ENCODE measurements around the gene DNLZ. TPM values are rescaled to one million over a fixed set of nuclear protein-coding genes. Genes with fewer than 3 reads are reported as not detected.
A peak's percentile ranks its signal among the peaks of the same experiment; 100 is the strongest.

The DNLZ gene
- total and polyA plus RNA-seq, 8 donors: 4.2 to 18.8 (median 8.8) TPM

GRCh38 chr9:136331030-136331429 lies 32.5 kb downstream of the DNLZ start:
- Histone ChIP-seq H3K4me3 (no peak overlapping the region), H3K36me3 (peaks cover 0 to 2% of the 10 kb centered on the region in 2 donors), H3K27me3 (peaks cover 0 to 28% of the 10 kb centered on the region in 2 donors), H3K4me1 (peaks cover 18 to 30% of the 10 kb centered on the region in 2 donors), H3K9me3 (no peaks in the 10 kb centered on the region), H3K27ac (no peak overlapping the region)
- ATAC-seq (no peak), DNase-seq (peak in 1 of 4 donors; percentile 54)
- intact Hi-C loops (cut with DNase I): no loop called here
- no peak for TF ChIP-seq CTCF (IDR thresholded peaks at IDR 0.05)

- ATAC-seq (no peak), DNase-seq (peak in 1 of 4 donors; percentile 47)
- Histone ChIP-seq H3K36me3 (no peaks in the 10 kb centered on the region), H3K27ac (no peak overlapping the region), H3K4me1 (peaks cover 18 to 31% of the 10 kb centered on the region in 2 donors), H3K9me3 (no peaks in the 10 kb centered on the region), H3K27me3 (peaks cover 0 to 33% of the 10 kb centered on the region in 2 donors), H3K4me3 (no peak overlapping the region)
- no peak for TF ChIP-seq CTCF (IDR thresholded peaks at IDR 0.05)
- intact Hi-C loops (cut with DNase I): no loop called here
Measured at GRCh38 chr9:136330406-136330990, 33.0 kb downstream of the DNLZ start.

- ATAC-seq: no peak
- Histone ChIP-seq H3K4me3 (no peak overlapping the region), H3K36me3 (no peaks in the 10 kb centered on the region), H3K27ac (no peak overlapping the region), H3K9me3 (no peaks in the 10 kb centered on the region), H3K27me3 (peaks cover 0 to 33% of the 10 kb centered on the region in 2 donors), H3K4me1 (peaks cover 18 to 31% of the 10 kb centered on the region in 2 donors)
- TF ChIP-seq CTCF (IDR thresholded peaks at IDR 0.05): no peak
- intact Hi-C loops (cut with DNase I): no loop called here
- peak in 1 of 4 donors; percentile 53 for DNase-seq
Measured at GRCh38 chr9:136329636-136330405, 33.7 kb downstream of the DNLZ start.

GRCh38 chr9:136329211-136329627 lies 34.3 kb downstream of the DNLZ start:
- Histone ChIP-seq H3K36me3 (no peaks in the 10 kb centered on the region), H3K4me1 (peaks cover 18 to 37% of the 10 kb centered on the region in 2 donors), H3K9me3 (no peaks in the 10 kb centered on the region), H3K27ac (peak overlapping the region in 1 of 2 donors; percentile 69), H3K27me3 (peaks cover 0 to 33% of the 10 kb centered on the region in 2 donors), H3K4me3 (peak overlapping the region in 1 of 2 donors; percentile 54)
- intact Hi-C loops (cut with DNase I): no loop called here
- ATAC-seq: no peak
- TF ChIP-seq CTCF (IDR thresholded peaks at IDR 0.05): no peak
- peak in 1 of 4 donors; percentile 72 for DNase-seq

GRCh38 chr9:136328622-136329041 lies 34.9 kb downstream of the DNLZ start:
- DNase-seq (peak in 2 of 4 donors; percentile 68 to 79), ATAC-seq (peak; percentile 2)
- H3K36me3 ChIP-seq: no peaks in the 10 kb centered on the region
- intact Hi-C loops (cut with DNase I): no loop called here
- no peaks in the 10 kb centered on the region for H3K9me3 ChIP-seq
- TF ChIP-seq CTCF (IDR thresholded peaks at IDR 0.05): no peak
- H3K27ac ChIP-seq: peak overlapping the region in 1 of 2 donors; percentile 69
- peaks cover 0 to 33% of the 10 kb centered on the region in 2 donors for H3K27me3 ChIP-seq
- peak overlapping the region; percentile 53 to 54 for H3K4me3 ChIP-seq
- H3K4me1 ChIP-seq: peaks cover 18 to 37% of the 10 kb centered on the region in 2 donors
